Left lobe of liver (tissue), 2 donors: ENCODE results near the gene IGF2R. TPM values are rescaled to one million over a fixed set of nuclear protein-coding genes. Genes with fewer than 3 reads are reported as not detected.
A peak's percentile ranks its signal among the peaks of the same experiment; 100 is the strongest.

Experiments
- ATAC-seq: fragments of 200-7000 bp; cut with Tn5 transposase; one replicate; pipeline ENCODE4 v1.9.1; 2020; ENCODE audit warnings: mild to moderate bottlenecking, moderate library complexity
- DNase-seq: peaks from one replicate; pipeline ENCODE4 v3.0.0-alpha.2; 2020; ENCODE audit warnings: low spot score
- total RNA-seq: library from RNA; stranded (reverse); gene quantifications from one replicate; pipeline ENCODE4 v1.2.1, GENCODE V29; 2021
- donor health status: DM: no; HTN: no; CAD: no; lungs with moderate emphysema.
- donor health status: DM: no; HTN: yes; CAD: no.

IGF2R gene
- total RNA-seq, 1 donor from 2014 or later, result 51.5 TPM

- ATAC-seq, result peak; percentile 25
- no peak for DNase-seq
Measured at GRCh38 chr6:160042014-160042773, 73.3 kb downstream of the IGF2R start.

DNA sequence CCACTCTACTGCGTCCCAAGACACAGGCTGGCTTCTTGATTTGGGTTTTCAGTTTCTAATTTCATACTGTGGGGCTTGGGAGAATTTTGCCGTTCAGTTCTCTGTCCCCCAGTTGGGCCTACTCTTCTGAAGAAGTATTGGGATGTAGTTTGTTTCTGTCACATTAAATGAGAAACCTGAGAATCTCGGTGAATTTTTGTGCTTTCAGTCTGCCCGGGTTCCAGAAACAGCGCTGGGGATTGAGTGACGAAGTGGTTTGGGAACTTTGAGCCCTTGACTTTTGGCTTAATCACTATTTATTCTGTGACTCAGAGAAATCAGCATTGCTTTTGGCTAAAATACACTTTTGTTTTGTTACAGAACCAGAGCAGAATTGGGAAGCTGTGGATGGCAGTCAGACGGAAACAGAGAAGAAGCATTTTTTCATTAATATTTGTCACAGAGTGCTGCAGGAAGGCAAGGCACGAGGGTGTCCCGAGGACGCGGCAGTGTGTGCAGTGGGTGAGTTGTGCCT is 74.0 kb downstream of the IGF2R start:
- ATAC-seq (peak; percentile 70), DNase-seq (no peak)

- no peak for DNase-seq
Measured at GRCh38 chr6:160043784-160044183, 74.9 kb downstream of the IGF2R start.

GRCh38 chr6:160044687-160045086 is 75.8 kb downstream of the IGF2R start:
- no peak for ATAC-seq

More at GRCh38 chr6:160043784-160044183, 74.9 kb downstream of the IGF2R start:
- no peak for ATAC-seq

DNA sequence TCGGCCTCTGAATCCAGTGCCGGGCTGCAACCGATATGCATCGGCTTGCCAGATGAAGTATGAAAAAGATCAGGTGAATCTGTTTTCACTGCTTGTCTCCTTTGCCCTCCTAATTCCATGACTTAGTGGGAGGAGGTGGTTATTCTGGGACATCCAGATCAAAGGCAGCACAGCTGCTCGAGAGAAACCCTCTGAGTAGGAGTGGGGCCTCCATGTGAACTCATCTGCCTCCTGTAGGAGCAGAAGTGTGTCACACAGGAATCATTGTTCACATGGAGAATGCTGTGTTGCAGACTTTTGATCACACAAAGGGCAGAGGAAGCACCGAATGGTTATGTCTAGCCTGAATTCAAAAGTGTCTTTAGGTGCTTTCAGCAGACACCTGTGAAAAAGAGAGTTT is 79.6 kb downstream of the IGF2R start:
- no peak for ATAC-seq
- DNase-seq, result no peak

More at GRCh38 chr6:160044687-160045086, 75.8 kb downstream of the IGF2R start:
- DNase-seq, result no peak

GRCh38 chr6:160049346-160049745 is 80.5 kb downstream of the IGF2R start:
- ATAC-seq, result no peak
- no peak for DNase-seq

- ATAC-seq, result no peak
- DNase-seq, result no peak
Measured at GRCh38 chr6:160050022-160050421, 81.1 kb downstream of the IGF2R start.

DNA sequence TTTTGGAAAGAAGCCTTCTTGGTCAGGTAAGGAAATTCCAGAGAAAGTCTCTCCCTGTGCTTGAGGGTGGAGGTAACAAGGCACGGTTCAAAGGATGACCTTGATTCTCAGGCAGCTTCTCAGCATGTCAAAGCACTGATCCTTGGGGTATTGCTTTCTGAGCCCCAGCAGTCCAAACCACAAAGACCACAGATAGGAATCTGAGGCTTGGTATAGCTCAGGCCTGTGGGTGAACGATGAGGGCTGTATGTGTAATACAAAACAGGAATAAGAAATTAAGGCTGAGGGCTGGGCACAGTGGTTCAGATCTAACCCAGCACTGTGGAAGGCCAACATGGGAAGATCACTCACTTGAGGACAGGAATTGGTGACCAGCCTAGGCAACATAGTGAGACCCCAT is 82.5 kb downstream of the IGF2R start:
- ATAC-seq (no peak), DNase-seq (no peak)

DNA sequence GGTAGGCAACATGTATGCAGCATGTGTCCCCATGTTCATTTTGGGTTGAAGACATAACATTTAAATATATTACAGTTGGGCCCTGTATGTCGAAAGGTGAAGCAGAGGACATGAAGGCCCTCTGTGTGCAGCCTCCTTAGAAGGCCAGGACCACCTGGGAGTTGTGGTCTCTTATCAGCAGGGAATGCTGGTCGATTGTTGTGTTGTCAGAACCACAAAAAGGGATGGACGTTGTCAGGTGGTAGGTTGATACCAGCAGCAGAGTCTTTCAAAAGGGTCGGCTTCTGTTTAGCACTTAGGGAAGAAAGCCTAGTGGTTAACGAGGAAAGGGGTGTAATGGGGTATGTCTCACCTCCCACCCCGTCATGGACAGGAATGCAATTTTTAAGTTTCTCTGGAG is 85.4 kb downstream of the IGF2R start:
- DNase-seq (no peak), ATAC-seq (no peak)

DNA sequence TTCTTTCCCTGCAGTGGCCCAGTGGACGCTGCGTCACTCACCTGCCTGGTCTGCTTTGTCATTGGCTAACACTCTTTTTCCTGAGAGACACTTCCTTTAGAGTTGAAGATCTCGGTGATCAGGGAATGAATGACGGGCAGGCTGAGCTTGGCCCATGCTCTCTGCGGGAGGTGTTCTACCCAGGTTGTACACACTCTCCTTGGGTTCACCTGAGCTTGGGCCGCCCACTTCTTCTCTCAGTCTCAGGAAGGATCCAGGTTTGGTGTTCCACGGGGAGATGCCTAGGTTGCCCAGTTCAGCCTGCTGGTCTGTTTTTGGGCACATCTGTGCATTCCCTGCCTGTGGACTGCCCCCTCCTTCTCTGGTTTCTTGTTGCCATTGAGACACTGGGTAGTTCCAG is 86.0 kb downstream of the IGF2R start:
- ATAC-seq (no peak), DNase-seq (no peak)

- DNase-seq (no peak), ATAC-seq (no peak)
Measured at GRCh38 chr6:160055378-160055777, 86.5 kb downstream of the IGF2R start.

DNA sequence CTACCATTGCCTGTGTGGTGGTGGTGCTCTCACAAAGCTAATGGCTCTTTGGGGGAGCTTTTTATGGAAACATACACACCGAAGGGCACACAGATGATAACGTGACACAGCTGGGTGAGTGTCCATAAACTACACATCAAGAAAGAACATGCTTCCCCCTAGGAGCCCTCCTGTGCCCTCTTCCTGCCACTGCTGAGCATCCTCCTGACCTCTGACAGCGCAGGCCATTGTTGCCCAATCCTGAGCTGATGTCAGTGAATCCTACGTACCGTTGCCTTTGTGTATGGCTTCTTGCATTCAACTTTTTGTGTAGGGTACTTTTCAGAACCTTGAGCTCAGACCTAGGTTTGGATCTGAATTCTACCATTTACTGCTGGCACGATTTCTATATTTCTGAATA is 86.9 kb downstream of the IGF2R start:
- DNase-seq (no peak), ATAC-seq (no peak)

- DNase-seq (no peak), ATAC-seq (peak; percentile 61)
Measured at GRCh38 chr6:160057080-160057479, 88.2 kb downstream of the IGF2R start.

DNA sequence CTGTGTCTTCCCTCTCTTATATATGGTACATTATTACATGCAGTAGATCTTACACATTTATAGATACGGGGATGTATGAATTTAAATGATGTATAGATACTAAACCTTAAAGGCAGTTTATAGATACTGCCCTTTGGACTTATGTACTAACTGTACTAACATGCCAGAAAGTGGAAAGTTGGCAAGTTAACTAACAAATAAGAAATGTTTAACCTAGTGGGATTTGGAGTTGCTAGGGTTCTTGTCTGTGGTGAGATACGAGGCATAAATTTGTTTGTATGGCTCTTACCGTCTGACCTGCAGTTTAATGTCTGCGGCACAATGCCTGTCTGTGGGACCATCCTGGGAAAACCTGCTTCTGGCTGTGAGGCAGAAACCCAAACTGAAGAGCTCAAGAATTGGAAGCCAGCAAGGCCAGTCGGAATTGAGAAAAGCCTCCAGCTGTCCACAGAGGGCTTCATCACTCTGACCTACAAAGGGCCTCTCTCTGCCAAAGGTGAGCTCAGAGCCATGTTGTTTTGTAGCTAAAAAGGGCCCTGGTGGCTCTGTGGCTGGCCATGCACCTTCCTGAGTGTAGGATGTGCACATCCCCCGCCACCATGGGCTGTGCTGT is 89.8 kb downstream of the IGF2R start:
- peak; percentile 67 for ATAC-seq
- DNase-seq, result no peak

- DNase-seq (no peak), ATAC-seq (no peak)
Measured at GRCh38 chr6:160060221-160060620, 91.3 kb downstream of the IGF2R start.

GRCh38 chr6:160060920-160061447 is 92.1 kb downstream of the IGF2R start:
- ATAC-seq, result no peak

DNA sequence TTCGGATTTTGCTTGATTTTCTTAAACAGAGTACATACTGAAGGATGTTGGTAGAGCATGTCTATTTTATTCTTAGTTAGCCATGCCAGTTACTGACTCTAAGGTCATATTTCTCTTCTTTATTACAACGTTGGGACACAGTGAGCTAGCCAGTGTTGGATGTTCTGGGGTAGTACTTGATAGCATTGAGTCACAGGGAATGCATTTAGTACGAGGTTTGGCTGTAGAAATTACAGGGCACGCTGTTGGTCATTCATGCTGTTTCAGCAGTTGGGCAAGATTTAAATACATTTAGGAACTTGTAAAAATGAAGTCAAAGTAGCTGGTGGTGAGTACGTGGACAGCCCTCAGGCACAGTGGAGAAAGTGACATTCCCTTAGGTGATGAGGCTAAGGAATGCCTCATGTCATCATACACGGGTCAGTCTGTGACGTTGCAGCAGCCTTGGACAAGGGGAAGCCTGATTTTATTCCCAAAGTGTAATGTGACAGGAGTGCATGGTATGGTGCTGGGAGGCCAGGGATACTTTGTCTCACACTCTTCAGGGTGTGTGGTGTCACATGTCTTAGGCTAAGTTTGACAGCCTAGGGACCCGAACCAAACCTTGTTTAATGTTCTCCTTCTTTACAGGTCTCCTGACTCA is 95.0 kb downstream of the IGF2R start:
- ATAC-seq, result no peak
- DNase-seq, result no peak

More at GRCh38 chr6:160060920-160061447, 92.1 kb downstream of the IGF2R start:
- no peak for DNase-seq

- DNase-seq (peak; percentile 68), ATAC-seq (peak; percentile 76)
Measured at GRCh38 chr6:160065200-160065599, 96.3 kb downstream of the IGF2R start.

- DNase-seq, result peak; percentile 67
Measured at GRCh38 chr6:160067564-160067963, 98.7 kb downstream of the IGF2R start.

GRCh38 chr6:160068346-160068745 is 99.5 kb downstream of the IGF2R start:
- no peak for ATAC-seq
- no peak for DNase-seq

More at GRCh38 chr6:160067564-160067963, 98.7 kb downstream of the IGF2R start:
- ATAC-seq, result peak; percentile 67

- no peak for DNase-seq
- ATAC-seq, result no peak
Measured at GRCh38 chr6:160069050-160069454, 100.2 kb downstream of the IGF2R start.
